Stomach (tissue), 9 donors: ENCODE measurements around the gene C9orf50. TPM values are rescaled to one million over a fixed set of nuclear protein-coding genes. Genes with fewer than 3 reads are reported as not detected.
A peak's percentile ranks its signal among the peaks of the same experiment; 100 is the strongest.

ENCODE experiments used
- DNase-seq, 2 donors: peaks; one replicate each; pipeline versions ENCODE4 v3.0.0 to v3.0.0-alpha.2; 2013 to 2019
- H3K27ac ChIP-seq, 5 donors: fragments of 200-600 bp in 4 of 5; sonication (generic) in 4 of 5; one replicate each; pipeline ENCODE4 v1.5.1; 2013 to 2019; ENCODE audit warnings: mild to moderate bottlenecking in 1 of 5, moderate library complexity in 1 of 5
- H3K27me3 ChIP-seq, 3 donors: fragments of 200-600 bp; sonication (generic); one replicate each; pipeline ENCODE4 v1.5.1; 2017 to 2019; ENCODE audit warnings: mixed run types in 1 of 3
- H3K36me3 ChIP-seq, 4 donors: fragments of 200-600 bp; sonication (generic); 1 replicate in 3 of 4; 2 replicates in 1 of 4; pipeline ENCODE4 v1.5.1; 2016 to 2019
- H3K4me1 ChIP-seq, 4 donors: fragments of 200-600 bp; sonication (generic); one replicate each; pipeline ENCODE4 v1.5.1; 2016 to 2019
- H3K4me3 ChIP-seq, 4 donors: fragments of 200-600 bp; sonication (generic) in 3 of 4; one replicate each; pipeline ENCODE4 v1.5.1; 2016 to 2019; ENCODE audit warnings: mild to moderate bottlenecking in 1 of 4
- H3K9me3 ChIP-seq, 4 donors: fragments of 200-600 bp; sonication (generic); one replicate each; pipeline ENCODE4 v1.5.1; 2016 to 2019
- EP300 ChIP-seq: sonication (generic); formaldehyde crosslinking; IDR thresholded peaks from one replicate; pipeline ENCODE4 v1.6.1; 2017; ENCODE audit warnings: antibody characterized with exemption
- POLR2A ChIP-seq, 4 donors: fragments of 450-650 bp; IDR thresholded peaks; one replicate each; pipeline ENCODE4 v1.6.1; 2016; ENCODE audit warnings: antibody characterized with exemption in 4 of 4, control low read depth in 2 of 4, mild to moderate bottlenecking in 1 of 4, moderate library complexity in 1 of 4
- POLR2AphosphoS5 ChIP-seq, 3 donors: sonication (generic); formaldehyde crosslinking; IDR thresholded peaks; one replicate each; pipeline ENCODE4 v1.6.1; 2016; ENCODE audit warnings: antibody characterized with exemption in 3 of 3
- WGBS, 5 donors: extraction: QIAGEN DNeasy Blood & Tissue Kit in 3 of 5; methylation state at CpG; one replicate each; pipeline versions ENCODE4 v1.1.5 to v1.1.7; 2013 to 2018; 5-methylcytosine and 5-hydroxymethylcytosine counted together
- intact Hi-C: fragments of 100-400 bp; cut with DNase I; formaldehyde crosslinking; loops from one replicate; pipeline ENCODE4 v1.15.1; 2023; ENCODE audit warnings: low total_unique reads
- polyA plus RNA-seq, 3 donors: library from polyadenylated mRNA; stranded (reverse); fragments of 200-250 nt; gene quantifications; one replicate each; pipeline ENCODE4 v1.2.3, GENCODE V29; 2013
- total RNA-seq, 5 donors: library from RNA; depleted of rRNA; stranded (reverse); fragments of >200 nt; gene quantifications; one replicate each; pipeline versions ENCODE4 v1.1.0 to v1.2.3, GENCODE V29; 2014 to 2016
- TF ChIP-seq, protein P1 (sequence below), 7 experiments: fragments of 450-650 bp in 4 of 7; fragments of 200-600 bp in 3 of 7; sonication (generic) in 3 of 7; IDR thresholded peaks; one replicate each; pipeline ENCODE4 v1.5.1; 2016 to 2019; ENCODE audit warnings: antibody characterized with exemption in 7 of 7, control low read depth in 2 of 7, mild to moderate bottlenecking in 1 of 7
- donor health status: healthy with polysubstance abuse.
- donor health status: Bipolar disorder and iron deficiency.
- donor health status: healthy.

C9orf50 gene
- total and polyA plus RNA-seq, 8 donors: 0.13 TPM; not detected in 7

DNA sequence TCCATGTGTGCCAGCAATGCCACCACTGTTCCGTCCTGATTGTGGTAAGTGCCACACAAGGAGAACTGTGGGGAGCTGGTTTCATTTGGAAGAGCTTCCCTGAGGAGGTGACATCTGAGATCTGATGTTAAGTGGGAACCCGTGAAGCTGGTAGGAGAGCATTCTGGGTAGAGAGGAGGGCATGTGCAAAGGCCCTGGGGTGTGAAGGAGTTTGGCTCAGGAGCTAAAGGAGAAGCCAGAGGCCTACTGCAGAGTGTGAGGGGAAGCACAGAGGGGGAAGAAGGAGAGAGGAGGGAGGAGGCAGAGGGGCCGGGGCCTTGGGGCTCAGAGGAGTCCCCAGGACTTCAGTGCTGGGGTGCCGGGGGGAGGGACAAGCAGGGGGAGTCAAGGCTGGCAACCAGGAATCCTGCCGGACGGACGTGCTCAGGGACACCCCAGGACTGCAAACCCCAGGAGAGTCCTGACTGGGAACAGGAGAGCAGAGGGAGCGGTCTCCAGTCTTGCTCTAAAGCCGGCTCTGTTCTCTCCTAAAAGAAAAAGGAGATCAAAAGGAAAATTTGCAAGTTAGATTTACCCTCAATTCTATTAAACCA, 19.7 kb downstream of the C9orf50 start:
- 81 to 87% (median 85%) methylated on average over 9 of the region's 9 CpGs for WGBS, 5 donors
- no peak overlapping the region for H3K4me3 ChIP-seq
- H3K9me3 ChIP-seq: no peaks in the 10 kb centered on the region
- H3K27me3 ChIP-seq: peaks cover 0 to 6% (median 0%) of the 10 kb centered on the region in 3 donors
- intact Hi-C loops: loop anchor here (10.0 kb wide), 1 partner anchor 106 kb away; no protein-coding TSS in a partner anchor
- no peaks in the 10 kb centered on the region for H3K36me3 ChIP-seq
- TF ChIP-seq, protein P1, sequence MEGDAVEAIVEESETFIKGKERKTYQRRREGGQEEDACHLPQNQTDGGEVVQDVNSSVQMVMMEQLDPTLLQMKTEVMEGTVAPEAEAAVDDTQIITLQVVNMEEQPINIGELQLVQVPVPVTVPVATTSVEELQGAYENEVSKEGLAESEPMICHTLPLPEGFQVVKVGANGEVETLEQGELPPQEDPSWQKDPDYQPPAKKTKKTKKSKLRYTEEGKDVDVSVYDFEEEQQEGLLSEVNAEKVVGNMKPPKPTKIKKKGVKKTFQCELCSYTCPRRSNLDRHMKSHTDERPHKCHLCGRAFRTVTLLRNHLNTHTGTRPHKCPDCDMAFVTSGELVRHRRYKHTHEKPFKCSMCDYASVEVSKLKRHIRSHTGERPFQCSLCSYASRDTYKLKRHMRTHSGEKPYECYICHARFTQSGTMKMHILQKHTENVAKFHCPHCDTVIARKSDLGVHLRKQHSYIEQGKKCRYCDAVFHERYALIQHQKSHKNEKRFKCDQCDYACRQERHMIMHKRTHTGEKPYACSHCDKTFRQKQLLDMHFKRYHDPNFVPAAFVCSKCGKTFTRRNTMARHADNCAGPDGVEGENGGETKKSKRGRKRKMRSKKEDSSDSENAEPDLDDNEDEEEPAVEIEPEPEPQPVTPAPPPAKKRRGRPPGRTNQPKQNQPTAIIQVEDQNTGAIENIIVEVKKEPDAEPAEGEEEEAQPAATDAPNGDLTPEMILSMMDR (IDR thresholded peaks at IDR 0.05): no peak
- H3K27ac ChIP-seq: no peak overlapping the region
- no peak for DNase-seq
- peaks cover 20 to 36% (median 29%) of the 10 kb centered on the region in 4 donors for H3K4me1 ChIP-seq

DNA sequence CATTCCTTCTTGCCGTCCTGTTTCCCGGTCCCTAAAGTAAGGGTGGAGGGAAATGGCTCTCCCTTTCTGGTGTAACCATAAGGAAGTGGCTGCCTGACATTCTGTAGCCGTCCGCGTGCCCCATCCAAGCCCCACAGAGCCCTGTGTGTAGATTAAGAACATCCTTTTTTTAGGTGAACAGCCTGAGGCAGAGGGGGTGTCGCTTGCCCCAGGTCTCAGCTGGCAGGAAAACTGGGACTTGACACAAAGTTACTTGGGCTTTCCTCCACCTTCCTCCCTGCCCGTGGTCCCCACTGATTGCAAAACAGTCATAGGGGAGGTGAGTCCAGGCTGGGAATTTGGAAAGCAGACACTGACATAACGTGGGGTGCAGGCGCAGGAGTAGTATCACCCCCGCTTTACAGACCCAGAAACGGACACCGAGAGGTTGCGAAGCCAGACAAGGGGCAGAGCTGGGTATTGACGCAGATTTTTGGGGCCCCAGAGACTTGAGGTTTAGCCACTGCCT, 22.8 kb downstream of the C9orf50 start:
- intact Hi-C loops: no loop called here
- Histone ChIP-seq H3K4me1 (peaks cover 30 to 49% (median 40%) of the 10 kb centered on the region in 4 donors), H3K27ac (peak overlapping the region; percentile 86 to 94 (median 91)), H3K27me3 (peaks cover 0 to 6% (median 0%) of the 10 kb centered on the region in 3 donors), H3K4me3 (peak overlapping the region; percentile 37 to 49 (median 47)), H3K9me3 (no peaks in the 10 kb centered on the region), H3K36me3 (no peaks in the 10 kb centered on the region)
- 37 to 54% (median 47%) methylated on average over 14 of the region's 14 CpGs for WGBS, 5 donors
- DNase-seq: no peak
- TF ChIP-seq, protein P1 (IDR thresholded peaks at IDR 0.05): no peak

DNA sequence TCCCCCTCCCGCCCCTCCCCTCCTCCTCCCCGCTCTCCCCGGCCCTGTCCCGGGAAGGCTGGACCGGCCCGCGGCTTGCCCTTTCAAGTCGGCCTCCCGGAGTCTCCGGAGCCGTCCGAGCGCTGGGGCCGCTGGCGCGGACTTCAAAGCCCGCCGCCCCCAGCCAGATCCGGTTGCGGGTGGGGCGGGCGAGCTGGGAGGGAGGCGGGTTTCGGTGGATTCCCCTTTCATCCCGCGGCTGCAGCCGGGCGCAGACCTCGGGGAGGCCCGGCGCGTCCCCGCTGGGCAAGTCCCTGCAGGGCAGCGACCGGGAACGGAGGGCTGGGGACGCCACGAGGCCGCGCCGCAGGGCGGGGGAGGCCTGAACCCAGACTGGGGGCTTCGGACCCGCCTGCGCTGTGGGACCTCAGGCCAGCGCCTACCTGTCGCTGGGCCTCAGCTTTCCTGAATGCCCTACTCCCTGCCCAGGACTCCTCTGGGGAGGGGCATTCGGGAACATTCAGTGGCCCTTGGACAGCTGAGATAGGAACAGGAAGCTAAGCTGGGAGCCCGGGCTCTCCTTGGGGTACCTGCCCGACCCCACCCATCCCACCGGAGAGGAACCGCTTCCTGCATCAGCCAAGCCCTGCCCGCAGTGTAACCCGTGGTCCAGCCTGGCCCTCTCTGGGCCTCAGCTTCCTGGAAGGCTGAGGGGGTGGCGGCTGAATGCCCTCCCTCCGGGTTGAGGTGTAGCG, 23.4 kb downstream of the C9orf50 start:
- peaks cover 30 to 44% (median 37%) of the 10 kb centered on the region in 4 donors for H3K4me1 ChIP-seq
- peaks cover 0 to 6% (median 0%) of the 10 kb centered on the region in 3 donors for H3K27me3 ChIP-seq
- peak overlapping the region; percentile 86 to 94 (median 91) for H3K27ac ChIP-seq
- H3K36me3 ChIP-seq: no peaks in the 10 kb centered on the region
- TF ChIP-seq POLR2AphosphoS5 (IDR thresholded peaks at IDR 0.05) (peak in 1 of 3 donors; percentile 45), POLR2A (IDR thresholded peaks at IDR 0.05) (no peak)
- intact Hi-C loops: no loop called here
- peak overlapping the region; percentile 37 to 49 (median 47) for H3K4me3 ChIP-seq
- DNase-seq: peak; percentile 92 to 94
- 2 to 23% (median 2%) methylated on average over 10 to 56 of the region's 57 CpGs for WGBS, 5 donors
- H3K9me3 ChIP-seq: no peaks in the 10 kb centered on the region

DNA sequence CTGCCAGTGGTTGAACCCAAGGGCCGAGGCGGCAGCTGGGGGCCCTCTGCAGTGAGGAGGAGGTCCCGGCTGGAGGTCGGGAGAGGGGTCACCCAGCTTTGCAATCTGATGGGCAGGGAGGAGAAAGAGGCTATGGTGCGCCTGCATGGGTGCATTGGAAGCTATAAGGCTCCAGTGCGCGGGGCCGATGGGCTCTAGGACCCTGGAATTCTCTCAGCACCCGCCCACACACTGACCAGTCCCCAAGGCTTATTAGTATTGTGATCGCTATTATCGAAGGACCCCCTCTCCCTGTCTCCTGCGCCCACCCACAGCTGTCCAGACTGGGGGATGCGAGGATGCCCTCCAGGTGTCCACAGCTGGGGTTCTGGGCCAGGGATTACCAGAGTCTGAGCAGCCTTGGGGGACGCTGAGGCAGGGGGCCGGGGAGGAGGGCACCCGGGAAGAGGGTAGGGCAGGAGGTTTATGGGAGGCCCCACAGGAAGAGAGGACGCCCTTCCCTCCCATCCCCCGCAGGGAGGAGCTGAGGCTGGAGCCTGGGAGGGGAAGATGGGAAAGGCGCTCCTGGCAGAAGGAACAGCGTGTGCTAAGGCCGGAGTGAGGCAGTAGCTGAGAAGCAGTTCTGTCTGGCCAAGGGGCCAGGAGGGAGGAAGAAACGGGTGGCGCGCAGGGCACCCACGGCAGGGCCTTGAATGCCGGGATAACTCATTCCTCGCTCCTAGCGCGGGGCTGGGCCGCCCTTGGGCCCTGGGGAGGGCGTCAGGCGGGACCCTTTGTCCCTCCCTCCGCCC, 24.2 kb downstream of the C9orf50 start:
- peak; percentile 66 to 92 for DNase-seq
- Histone ChIP-seq H3K27ac (peak overlapping the region; percentile 86 to 94 (median 91)), H3K27me3 (peaks cover 0 to 6% (median 0%) of the 10 kb centered on the region in 3 donors), H3K36me3 (no peaks in the 10 kb centered on the region), H3K4me3 (peak overlapping the region; percentile 37 to 49 (median 47)), H3K4me1 (peaks cover 30 to 44% (median 36%) of the 10 kb centered on the region in 4 donors), H3K9me3 (no peaks in the 10 kb centered on the region)
- WGBS, 5 donors: 16 to 30% (median 22%) methylated on average over 20 to 33 of the region's 33 CpGs
- intact Hi-C loops: no loop called here
- TF ChIP-seq, protein P1 (IDR thresholded peaks at IDR 0.05): no peak
- TF ChIP-seq EP300 (peak; percentile 17), POLR2A (IDR thresholded peaks at IDR 0.05) (no peak), POLR2AphosphoS5 (IDR thresholded peaks at IDR 0.05) (peak; percentile 29 to 70 (median 60))
